HFF-Myc (cell line): ENCODE data around the gene PRRC2A.

Source experiments
- DNase-seq: peaks from one replicate; pipeline ENCODE4 v3.0.0-alpha.2; 2011; ENCODE audit warnings: low read depth; ENCODE audit errors: extremely low read depth
- H3K4me3 ChIP-seq: replicated peaks from 2 replicates; pipeline ENCODE4 v1.5.1; 2011; ENCODE audit warnings: low read depth, mild to moderate bottlenecking, control low read depth, low read length
- CTCF ChIP-seq: IDR thresholded peaks from 2 replicates; pipeline ENCODE4 v1.5.1; 2012; ENCODE audit warnings: mild to moderate bottlenecking, low read depth, low read length, control low read depth; ENCODE audit errors: missing control alignments

Gene PRRC2A

GRCh38 chr6:31617010-31617409 is 3.5 kb upstream of the PRRC2A start:
- H3K4me3 ChIP-seq = no peak overlapping the region
- no peak for TF ChIP-seq CTCF
- no peak for DNase-seq

- TF ChIP-seq CTCF = no peak
- DNase-seq = peak; percentile 97
Observed at GRCh38 chr6:31619805-31620585, 520 bp upstream of the PRRC2A start.

GRCh38 chr6:31621320-31621939 is 915 bp downstream of the PRRC2A start:
- TF ChIP-seq CTCF = no peak
- no peak for DNase-seq
- peak overlapping the region; percentile 54 for H3K4me3 ChIP-seq

More at GRCh38 chr6:31619805-31620585, 520 bp upstream of the PRRC2A start:
- peak overlapping the region; percentile 54 for H3K4me3 ChIP-seq

- TF ChIP-seq CTCF = no peak
- DNase-seq = no peak
- H3K4me3 ChIP-seq = peak overlapping the region; percentile 54
Observed at GRCh38 chr6:31621991-31622390, 1.5 kb downstream of the PRRC2A start.

- no peak for DNase-seq
- peak overlapping the region; percentile 54 for H3K4me3 ChIP-seq
- no peak for TF ChIP-seq CTCF
Observed at GRCh38 chr6:31622684-31623091, 2.2 kb downstream of the PRRC2A start.

- no peak for TF ChIP-seq CTCF
- no peak for DNase-seq
- H3K4me3 ChIP-seq = no peak overlapping the region
Observed at GRCh38 chr6:31624070-31624469, 3.6 kb downstream of the PRRC2A start.
